GM19351 (cell line): ENCODE results near the gene ZNF667.

Source experiments
- ATAC-seq: cut with Tn5 transposase; IDR thresholded peaks from one replicate; pipeline ENCODE4 v1.9.1; 2021; ENCODE audit warnings: mild to moderate bottlenecking, moderate library complexity; ENCODE audit not compliant: unreplicated experiment

The ZNF667 gene

GRCh38 chr19:56476651-56477428 lies at the start of gene ZNF667:
Gene ZNF667 (minus strand): TSS chr19:56477345. CDS start chr19:56462370, 14,975 bp downstream.
- no peak for ATAC-seq

- no peak for ATAC-seq
Measured at GRCh38 chr19:56525214-56525860, 48.2 kb upstream of the ZNF667 start.

GRCh38 chr19:56508290-56508778 lies 31.2 kb upstream of the ZNF667 start:
- ATAC-seq, result no peak

GRCh38 chr19:56507446-56508289 lies 30.5 kb upstream of the ZNF667 start, which contains the start of gene ZNF471:
Gene ZNF471 (plus strand): TSS chr19:56507855. CDS start chr19:56511572, 3,717 bp downstream.
- no peak for ATAC-seq

GRCh38 chr19:56504581-56504980 lies 27.4 kb upstream of the ZNF667 start:
- no peak for ATAC-seq

- ATAC-seq, result no peak
Measured at GRCh38 chr19:56491399-56491798, 14.3 kb upstream of the ZNF667 start.

GRCh38 chr19:56477429-56478338 lies 539 bp upstream of the ZNF667 start:
- no peak for ATAC-seq

- ATAC-seq, result no peak
Measured at GRCh38 chr19:56476093-56476492, 1.1 kb downstream of the ZNF667 start.

GRCh38 chr19:56474308-56474707 lies 2.8 kb downstream of the ZNF667 start:
- no peak for ATAC-seq

GRCh38 chr19:56441206-56441792 lies 35.8 kb downstream of the ZNF667 start:
- ATAC-seq, result no peak

GRCh38 chr19:56423985-56424353 lies 53.2 kb downstream of the ZNF667 start:
- ATAC-seq, result no peak

- no peak for ATAC-seq
Measured at GRCh38 chr19:56423276-56423984, 53.7 kb downstream of the ZNF667 start.

- no peak for ATAC-seq
Measured at GRCh38 chr19:56405062-56405461, 72.1 kb downstream of the ZNF667 start.

- no peak for ATAC-seq
Measured at GRCh38 chr19:56404705-56405056, 72.5 kb downstream of the ZNF667 start.

- peak; percentile 85 for ATAC-seq
Measured at GRCh38 chr19:56403764-56404704, 73.1 kb downstream of the ZNF667 start, which contains the start of gene ZNF583. Gene ZNF583 (plus strand): TSS chr19:56404332. CDS start chr19:56407115, 2,783 bp downstream.

- ATAC-seq, result peak; percentile 3
Measured at GRCh38 chr19:56403261-56403660, 73.9 kb downstream of the ZNF667 start.

GRCh38 chr19:56400485-56400884 lies 76.7 kb downstream of the ZNF667 start:
- ATAC-seq, result no peak

- no peak for ATAC-seq
Measured at GRCh38 chr19:56398809-56399208, 78.3 kb downstream of the ZNF667 start.
